Stimulated activated memory B cell treated with anti-CD40 and anti-IgM and Interleukin-4, amounts not matched to agents 10 μg/mL and 1 μg/mL and 100 μg/mL, for 72 hours (primary cell): ENCODE results near the gene TMEM108.

Experiments
- ATAC-seq: fragments of 150-1000 bp; cut with Tn5 transposase; 2 replicates; pipeline ENCODE4 v1.10.0; 2021
- H3K27ac Mint-ChIP-seq: one replicate; pipeline ENCODE4 v1.8.0; 2022; ENCODE audit warnings: mild to moderate bottlenecking, mixed read lengths
- H3K27me3 Mint-ChIP-seq: one replicate; pipeline ENCODE4 v1.8.0; 2022; ENCODE audit warnings: mixed read lengths
- H3K36me3 Mint-ChIP-seq: one replicate; pipeline ENCODE4 v1.8.0; 2022; ENCODE audit warnings: mixed read lengths
- H3K4me1 Mint-ChIP-seq: one replicate; pipeline ENCODE4 v1.8.0; 2022; ENCODE audit warnings: mixed read lengths
- H3K4me3 Mint-ChIP-seq: one replicate; pipeline ENCODE4 v1.8.0; 2022; ENCODE audit warnings: mild to moderate bottlenecking, moderate library complexity, mixed read lengths
- H3K9me3 Mint-ChIP-seq: one replicate; pipeline ENCODE4 v1.8.0; 2022; ENCODE audit warnings: mixed read lengths

Gene TMEM108

DNA sequence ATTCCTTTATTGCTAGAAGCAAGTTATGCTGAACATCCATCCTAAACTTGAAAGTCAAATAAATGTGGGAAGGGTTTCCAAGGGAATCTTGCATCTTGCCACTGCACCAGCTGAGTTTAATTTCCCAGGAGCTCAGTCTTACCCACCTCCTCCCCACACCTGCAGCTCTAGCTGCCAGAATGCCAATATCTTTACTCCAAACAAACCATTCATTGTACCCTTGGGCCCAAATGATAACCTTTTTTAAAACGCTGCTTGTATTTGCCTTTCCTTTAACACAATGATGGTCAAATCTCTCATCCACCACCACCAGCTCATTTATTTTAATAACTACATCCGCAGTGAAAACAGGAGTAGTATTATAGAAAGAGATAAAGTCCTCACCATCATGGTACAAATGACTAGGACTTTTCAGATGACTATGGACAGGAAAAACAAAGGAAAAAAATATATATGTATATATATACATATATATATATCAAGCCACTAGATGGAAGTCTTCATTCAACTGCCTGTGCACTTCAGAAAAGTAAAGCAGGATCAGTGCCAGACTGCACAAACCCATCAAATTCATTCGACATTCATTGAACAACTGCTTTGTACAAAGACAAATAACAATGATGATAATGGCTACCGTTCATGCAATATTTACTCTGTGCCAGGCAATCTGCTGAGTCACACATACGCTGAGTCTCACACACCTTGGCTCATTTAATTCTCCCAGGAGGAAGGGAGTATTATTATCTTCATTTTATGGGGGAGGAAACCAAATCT is 405.6 kb downstream of the TMEM108 start:
- Mint-ChIP-seq H3K4me3 (no peak overlapping the region), H3K27ac (peak overlapping the region; percentile 46), H3K36me3 (peaks cover 10% of the 10 kb centered on the region), H3K9me3 (peaks cover 8% of the 10 kb centered on the region), H3K4me1 (peaks cover 65% of the 10 kb centered on the region), H3K27me3 (no peaks in the 10 kb centered on the region)
- ATAC-seq: no peak

DNA sequence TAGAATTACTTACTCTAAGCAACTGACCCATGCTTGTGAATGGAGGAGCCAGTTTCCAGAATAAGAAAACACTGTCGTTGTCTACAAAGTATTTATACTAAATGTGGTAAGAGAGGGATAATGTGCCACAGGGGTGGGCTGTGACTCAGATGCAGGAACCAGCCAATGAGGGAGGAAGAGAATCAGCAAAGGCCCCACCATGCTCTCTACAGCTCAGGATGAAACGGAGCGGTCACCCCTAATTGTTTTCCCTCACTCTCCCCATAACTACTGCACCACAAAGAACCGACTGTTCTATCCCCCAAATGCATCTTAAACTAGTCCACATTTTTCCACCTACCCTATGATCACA is 406.2 kb downstream of the TMEM108 start:
- Mint-ChIP-seq H3K4me3 (no peak overlapping the region), H3K4me1 (peaks cover 71% of the 10 kb centered on the region), H3K27me3 (no peaks in the 10 kb centered on the region), H3K27ac (no peak overlapping the region), H3K9me3 (peaks cover 5% of the 10 kb centered on the region), H3K36me3 (peaks cover 6% of the 10 kb centered on the region)
- ATAC-seq: no peak

DNA sequence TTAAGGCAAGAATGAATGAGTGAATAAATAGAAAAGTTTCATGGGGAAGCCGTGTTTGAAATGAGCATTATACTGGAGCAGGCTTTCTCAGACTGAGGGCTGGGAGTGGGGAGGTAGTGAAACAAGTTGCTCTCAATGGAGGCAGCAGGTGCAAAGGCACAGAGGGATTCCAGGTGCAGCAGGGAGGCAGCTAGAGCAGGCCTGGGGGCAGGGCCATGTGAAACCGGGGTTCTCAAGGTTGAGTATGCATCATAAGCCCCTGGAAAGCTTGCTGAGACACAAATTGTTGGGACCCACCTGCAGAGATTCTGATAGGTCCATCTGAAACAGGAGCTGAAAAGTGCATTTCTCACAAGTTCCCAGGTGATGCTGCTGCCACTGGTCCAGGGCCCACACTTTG is 406.9 kb downstream of the TMEM108 start:
- Mint-ChIP-seq H3K4me1 (peaks cover 78% of the 10 kb centered on the region), H3K9me3 (no peaks in the 10 kb centered on the region), H3K27me3 (no peaks in the 10 kb centered on the region), H3K27ac (no peak overlapping the region), H3K36me3 (no peaks in the 10 kb centered on the region), H3K4me3 (no peak overlapping the region)
- no peak for ATAC-seq
